ENCODE data around the gene IQCM. TPM values are rescaled to one million over a fixed set of nuclear protein-coding genes. Genes with fewer than 3 reads are reported as not detected.

Gene IQCM
- total and polyA plus RNA-seq, 12 donors: not detected

DNA sequence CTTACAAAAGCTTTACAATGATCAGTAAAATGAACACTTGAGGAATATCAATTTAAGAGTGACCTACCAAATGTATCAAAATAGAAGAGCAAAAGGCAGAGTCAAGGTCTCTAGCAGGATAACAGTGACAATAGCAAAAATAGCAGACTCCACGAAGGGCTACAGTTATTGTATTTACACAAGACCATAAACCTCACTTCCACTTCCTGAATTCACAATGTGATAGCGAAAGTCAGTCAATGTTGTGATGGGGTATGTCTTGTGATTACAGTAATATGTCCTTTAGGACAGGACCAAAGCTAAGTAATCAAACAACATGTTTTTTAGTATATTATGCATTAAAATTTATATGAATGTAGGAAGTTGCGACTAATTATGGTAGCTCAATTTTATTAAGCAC lies 139.6 kb downstream of the IQCM start:
- intact Hi-C loops (cut with DNase I): no loop called here
- H3K4me3 ChIP-seq: no peak overlapping the region
- 65 to 72% methylated on average over 3 of the region's 3 CpGs for WGBS, 2 donors

DNA sequence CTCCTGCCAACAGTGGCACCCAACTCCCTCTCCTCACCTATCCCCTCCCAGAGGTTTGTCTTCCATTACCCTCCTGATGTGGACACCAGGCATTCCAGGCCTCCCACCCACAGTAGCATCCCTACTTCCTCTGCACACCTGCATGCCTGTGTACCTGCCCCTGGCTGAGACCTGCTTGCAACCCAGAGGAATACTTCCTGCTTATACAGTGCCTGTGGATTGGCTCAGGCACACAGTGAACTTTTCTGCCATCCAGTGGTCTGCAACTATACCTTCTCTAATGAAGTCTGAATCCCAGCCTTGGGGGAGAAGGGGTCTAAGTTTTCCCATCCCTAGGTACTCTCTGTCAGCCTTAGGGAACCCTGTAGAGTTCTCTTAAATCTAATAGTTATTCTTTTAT lies 169.9 kb downstream of the IQCM start:
- intact Hi-C loops (cut with DNase I): no loop called here
- Histone ChIP-seq H3K36me3 (no peaks in the 10 kb centered on the region), H3K27ac (no peak overlapping the region), H3K27me3 (no peaks in the 10 kb centered on the region), H3K4me1 (no peaks in the 10 kb centered on the region), H3K9me3 (no peaks in the 10 kb centered on the region), H3K4me3 (no peak overlapping the region)
- no peak for DNase-seq
- ATAC-seq: no peak
- TF ChIP-seq, protein P1, sequence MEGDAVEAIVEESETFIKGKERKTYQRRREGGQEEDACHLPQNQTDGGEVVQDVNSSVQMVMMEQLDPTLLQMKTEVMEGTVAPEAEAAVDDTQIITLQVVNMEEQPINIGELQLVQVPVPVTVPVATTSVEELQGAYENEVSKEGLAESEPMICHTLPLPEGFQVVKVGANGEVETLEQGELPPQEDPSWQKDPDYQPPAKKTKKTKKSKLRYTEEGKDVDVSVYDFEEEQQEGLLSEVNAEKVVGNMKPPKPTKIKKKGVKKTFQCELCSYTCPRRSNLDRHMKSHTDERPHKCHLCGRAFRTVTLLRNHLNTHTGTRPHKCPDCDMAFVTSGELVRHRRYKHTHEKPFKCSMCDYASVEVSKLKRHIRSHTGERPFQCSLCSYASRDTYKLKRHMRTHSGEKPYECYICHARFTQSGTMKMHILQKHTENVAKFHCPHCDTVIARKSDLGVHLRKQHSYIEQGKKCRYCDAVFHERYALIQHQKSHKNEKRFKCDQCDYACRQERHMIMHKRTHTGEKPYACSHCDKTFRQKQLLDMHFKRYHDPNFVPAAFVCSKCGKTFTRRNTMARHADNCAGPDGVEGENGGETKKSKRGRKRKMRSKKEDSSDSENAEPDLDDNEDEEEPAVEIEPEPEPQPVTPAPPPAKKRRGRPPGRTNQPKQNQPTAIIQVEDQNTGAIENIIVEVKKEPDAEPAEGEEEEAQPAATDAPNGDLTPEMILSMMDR (IDR thresholded peaks at IDR 0.05): no peak

More for the DNA sequence above, 139.6 kb downstream of the IQCM start:
- H3K27me3 ChIP-seq: no peaks in the 10 kb centered on the region
- TF ChIP-seq, protein P1 (IDR thresholded peaks at IDR 0.05): no peak
- H3K36me3 ChIP-seq: no peaks in the 10 kb centered on the region
- peaks cover 0 to 37% (median 19%) of the 10 kb centered on the region in 11 donors for H3K9me3 ChIP-seq
- DNase-seq (no peak), ATAC-seq (no peak)
- no peaks in the 10 kb centered on the region for H3K4me1 ChIP-seq
- no peak overlapping the region for H3K27ac ChIP-seq

- Histone ChIP-seq H3K4me1 (no peaks in the 10 kb centered on the region), H3K9me3 (peaks cover 0 to 6% (median 0%) of the 10 kb centered on the region in 11 donors), H3K4me3 (no peak overlapping the region), H3K27me3 (no peaks in the 10 kb centered on the region), H3K27ac (no peak overlapping the region), H3K36me3 (no peaks in the 10 kb centered on the region)
- TF ChIP-seq, protein P1 (IDR thresholded peaks at IDR 0.05): no peak
- intact Hi-C loops (cut with DNase I): no loop called here
- ATAC-seq (no peak), DNase-seq (no peak)
- WGBS, 2 donors: 60 to 63% methylated on average over 1 of the region's 1 CpG
These were observed 177.6 kb downstream of the IQCM start for GRCh38 chr4:149638073-149638472.

- Histone ChIP-seq H3K36me3 (no peaks in the 10 kb centered on the region), H3K27ac (no peak overlapping the region), H3K27me3 (no peaks in the 10 kb centered on the region), H3K4me3 (no peak overlapping the region), H3K9me3 (peaks cover 0 to 17% (median 0%) of the 10 kb centered on the region in 11 donors), H3K4me1 (no peaks in the 10 kb centered on the region)
- intact Hi-C loops (cut with DNase I): no loop called here
- DNase-seq (no peak), ATAC-seq (no peak)
- 76 to 85% methylated on average over 2 of the region's 2 CpGs for WGBS, 2 donors
- TF ChIP-seq, protein P1 (IDR thresholded peaks at IDR 0.05): no peak
These were observed 181.3 kb downstream of the IQCM start for GRCh38 chr4:149634368-149634767.
